SK-N-SH treated with all-trans-retinoic acid at 6 μM for 48 hours (cell line): ENCODE results near the gene FSIP1.

Experiments
- ATAC-seq: fragments of 200-7000 bp; cut with Tn5 transposase; 3 replicates; pipeline ENCODE4 v1.9.1; 2020; ENCODE audit warnings: mild to moderate bottlenecking, moderate library complexity
- ARNTL ChIP-seq: fragments of 450-650 bp; formaldehyde crosslinking; IDR thresholded peaks from 2 replicates; pipeline ENCODE4 v1.5.0; 2020; ENCODE audit warnings: low read depth, mild to moderate bottlenecking, moderate library complexity, borderline replicate concordance
- BACH2 ChIP-seq: fragments of 250-450 bp; sonication (Bioruptor Pico); IDR thresholded peaks from 2 replicates; pipeline ENCODE4 v1.9.0; 2021; ENCODE audit warnings: mild to moderate bottlenecking, borderline replicate concordance
- CSDC2 ChIP-seq: fragments of 250-450 bp; sonication (Bioruptor Pico); IDR thresholded peaks from 2 replicates; pipeline ENCODE4 v1.5.0; 2020; ENCODE audit warnings: mild to moderate bottlenecking, moderate library complexity
- ESRRG ChIP-seq: fragments of 250-450 bp; sonication (Bioruptor Pico); IDR thresholded peaks from 2 replicates; pipeline ENCODE4 v1.6.1; 2021; ENCODE audit warnings: mild to moderate bottlenecking
- GLIS3 ChIP-seq: fragments of 250-450 bp; sonication (Bioruptor Pico); IDR thresholded peaks from 2 replicates; pipeline ENCODE4 v1.5.0; 2020; ENCODE audit warnings: mild to moderate bottlenecking, moderate library complexity
- ISL1 ChIP-seq: fragments of 250-450 bp; sonication (Bioruptor Pico); IDR thresholded peaks from 2 replicates; pipeline ENCODE4 v2.1.2; 2022; ENCODE audit warnings: mild to moderate bottlenecking, moderate library complexity
- OSR1 ChIP-seq: fragments of 250-450 bp; sonication (Bioruptor Pico); IDR thresholded peaks from 2 replicates; pipeline ENCODE4 v1.8.0; 2022; ENCODE audit warnings: moderate library complexity, mild to moderate bottlenecking, inconsistent platforms
- PPARA ChIP-seq: fragments of 250-450 bp; sonication (Bioruptor Pico); IDR thresholded peaks from 2 replicates; pipeline ENCODE4 v1.5.0; 2020; ENCODE audit warnings: mild to moderate bottlenecking, borderline replicate concordance
- RARB ChIP-seq: fragments of 250-450 bp; sonication (Bioruptor Pico); IDR thresholded peaks from 2 replicates; pipeline ENCODE4 v1.8.0; 2021; ENCODE audit warnings: mild to moderate bottlenecking, moderate library complexity
- TCF4 ChIP-seq: fragments of 250-450 bp; sonication (Bioruptor Pico); IDR thresholded peaks from 2 replicates; pipeline ENCODE4 v1.8.0; 2021; ENCODE audit warnings: mild to moderate bottlenecking, moderate library complexity, borderline replicate concordance
- TOX ChIP-seq: fragments of 250-450 bp; sonication (Bioruptor Pico); IDR thresholded peaks from 2 replicates; pipeline ENCODE4 v1.8.0; 2021; ENCODE audit warnings: mild to moderate bottlenecking, moderate library complexity, borderline replicate concordance
- ZC3H10 ChIP-seq: fragments of 250-450 bp; sonication (Bioruptor Pico); IDR thresholded peaks from 2 replicates; pipeline ENCODE4 v1.5.1; 2021; ENCODE audit warnings: mild to moderate bottlenecking, moderate library complexity
- ZFP3 ChIP-seq: fragments of 250-450 bp; sonication (Bioruptor Pico); IDR thresholded peaks from 2 replicates; pipeline ENCODE4 v1.5.0; 2020; ENCODE audit warnings: mild to moderate bottlenecking, moderate library complexity
- ZNF565 ChIP-seq: fragments of 450-650 bp; formaldehyde crosslinking; conservative IDR thresholded peaks from 2 replicates; pipeline ENCODE4 v1.5.0; 2020; ENCODE audit warnings: low read depth, mild to moderate bottlenecking, moderate library complexity
- ZNF70 ChIP-seq: fragments of 450-650 bp; formaldehyde crosslinking; IDR thresholded peaks from 2 replicates; pipeline ENCODE4 v1.5.0; 2020; ENCODE audit warnings: mild to moderate bottlenecking, moderate library complexity
- ZNF8 ChIP-seq: fragments of 450-650 bp; formaldehyde crosslinking; IDR thresholded peaks from 2 replicates; pipeline ENCODE4 v1.5.0; 2020; ENCODE audit warnings: mild to moderate bottlenecking, moderate library complexity
- TF ChIP-seq, protein P1 (sequence below): fragments of 250-450 bp; sonication (Bioruptor Pico); IDR thresholded peaks from 2 replicates; pipeline ENCODE4 v1.5.0; 2020; ENCODE audit warnings: mild to moderate bottlenecking, moderate library complexity
- TF ChIP-seq, protein P2 (sequence below): fragments of 250-450 bp; sonication (Bioruptor Pico); IDR thresholded peaks from 2 replicates; pipeline ENCODE4 v1.5.1; 2021; ENCODE audit warnings: mild to moderate bottlenecking, moderate library complexity
- TF ChIP-seq, protein P3 (sequence below): fragments of 250-450 bp; sonication (Bioruptor Pico); IDR thresholded peaks from 2 replicates; pipeline ENCODE4 v1.8.0; 2020; ENCODE audit warnings: mild to moderate bottlenecking, moderate library complexity, borderline replicate concordance
- TF ChIP-seq, protein P4 (sequence below): fragments of 250-450 bp; sonication (Bioruptor Pico); IDR thresholded peaks from 2 replicates; pipeline ENCODE4 v1.8.0; 2021; ENCODE audit warnings: low read depth, mild to moderate bottlenecking, moderate library complexity, borderline replicate concordance

FSIP1 gene

DNA sequence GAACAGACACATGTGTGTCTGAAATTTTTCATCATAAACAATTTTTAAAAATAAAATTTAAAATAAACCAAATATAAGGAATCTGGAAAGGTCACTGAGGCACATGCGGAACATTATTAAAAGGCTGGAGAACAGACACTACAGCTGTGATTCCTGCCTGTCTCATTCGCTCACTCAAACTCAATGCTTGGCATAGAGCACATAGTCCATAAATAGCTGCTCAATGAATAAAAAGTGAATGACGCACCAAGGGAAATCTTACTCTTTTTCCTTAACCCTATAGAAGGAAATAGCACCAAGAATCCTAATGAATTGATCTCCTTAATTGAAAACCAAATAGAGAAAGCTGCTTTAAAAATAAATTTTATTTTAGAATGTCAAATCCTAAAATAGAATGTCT is 98.4 kb downstream of the FSIP1 start:
- TF ChIP-seq GLIS3 (no peak), ARNTL (no peak), BACH2 (CRISPR knock-in tag) (no peak), PPARA (CRISPR knock-in tag) (no peak), ZC3H10 (CRISPR knock-in tag) (no peak), ZNF70 (no peak), CSDC2 (no peak), OSR1 (no peak), RARB (CRISPR knock-in tag) (no peak), ZNF8 (CRISPR knock-in tag) (no peak), TCF4 (CRISPR knock-in tag) (no peak), ZFP3 (CRISPR knock-in tag) (no peak), ISL1 (CRISPR knock-in tag) (no peak)
- TF ChIP-seq, protein P1, sequence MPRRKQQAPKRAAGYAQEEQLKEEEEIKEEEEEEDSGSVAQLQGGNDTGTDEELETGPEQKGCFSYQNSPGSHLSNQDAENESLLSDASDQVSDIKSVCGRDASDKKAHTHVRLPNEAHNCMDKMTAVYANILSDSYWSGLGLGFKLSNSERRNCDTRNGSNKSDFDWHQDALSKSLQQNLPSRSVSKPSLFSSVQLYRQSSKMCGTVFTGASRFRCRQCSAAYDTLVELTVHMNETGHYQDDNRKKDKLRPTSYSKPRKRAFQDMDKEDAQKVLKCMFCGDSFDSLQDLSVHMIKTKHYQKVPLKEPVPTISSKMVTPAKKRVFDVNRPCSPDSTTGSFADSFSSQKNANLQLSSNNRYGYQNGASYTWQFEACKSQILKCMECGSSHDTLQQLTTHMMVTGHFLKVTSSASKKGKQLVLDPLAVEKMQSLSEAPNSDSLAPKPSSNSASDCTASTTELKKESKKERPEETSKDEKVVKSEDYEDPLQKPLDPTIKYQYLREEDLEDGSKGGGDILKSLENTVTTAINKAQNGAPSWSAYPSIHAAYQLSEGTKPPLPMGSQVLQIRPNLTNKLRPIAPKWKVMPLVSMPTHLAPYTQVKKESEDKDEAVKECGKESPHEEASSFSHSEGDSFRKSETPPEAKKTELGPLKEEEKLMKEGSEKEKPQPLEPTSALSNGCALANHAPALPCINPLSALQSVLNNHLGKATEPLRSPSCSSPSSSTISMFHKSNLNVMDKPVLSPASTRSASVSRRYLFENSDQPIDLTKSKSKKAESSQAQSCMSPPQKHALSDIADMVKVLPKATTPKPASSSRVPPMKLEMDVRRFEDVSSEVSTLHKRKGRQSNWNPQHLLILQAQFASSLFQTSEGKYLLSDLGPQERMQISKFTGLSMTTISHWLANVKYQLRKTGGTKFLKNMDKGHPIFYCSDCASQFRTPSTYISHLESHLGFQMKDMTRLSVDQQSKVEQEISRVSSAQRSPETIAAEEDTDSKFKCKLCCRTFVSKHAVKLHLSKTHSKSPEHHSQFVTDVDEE, result no peak
- TF ChIP-seq, protein P2, sequence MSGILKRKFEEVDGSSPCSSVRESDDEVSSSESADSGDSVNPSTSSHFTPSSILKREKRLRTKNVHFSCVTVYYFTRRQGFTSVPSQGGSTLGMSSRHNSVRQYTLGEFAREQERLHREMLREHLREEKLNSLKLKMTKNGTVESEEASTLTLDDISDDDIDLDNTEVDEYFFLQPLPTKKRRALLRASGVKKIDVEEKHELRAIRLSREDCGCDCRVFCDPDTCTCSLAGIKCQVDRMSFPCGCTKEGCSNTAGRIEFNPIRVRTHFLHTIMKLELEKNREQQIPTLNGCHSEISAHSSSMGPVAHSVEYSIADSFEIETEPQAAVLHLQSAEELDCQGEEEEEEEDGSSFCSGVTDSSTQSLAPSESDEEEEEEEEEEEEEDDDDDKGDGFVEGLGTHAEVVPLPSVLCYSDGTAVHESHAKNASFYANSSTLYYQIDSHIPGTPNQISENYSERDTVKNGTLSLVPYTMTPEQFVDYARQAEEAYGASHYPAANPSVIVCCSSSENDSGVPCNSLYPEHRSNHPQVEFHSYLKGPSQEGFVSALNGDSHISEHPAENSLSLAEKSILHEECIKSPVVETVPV (CRISPR knock-in tag), result no peak
- TF ChIP-seq, all 23 proteins: peak for 0

DNA sequence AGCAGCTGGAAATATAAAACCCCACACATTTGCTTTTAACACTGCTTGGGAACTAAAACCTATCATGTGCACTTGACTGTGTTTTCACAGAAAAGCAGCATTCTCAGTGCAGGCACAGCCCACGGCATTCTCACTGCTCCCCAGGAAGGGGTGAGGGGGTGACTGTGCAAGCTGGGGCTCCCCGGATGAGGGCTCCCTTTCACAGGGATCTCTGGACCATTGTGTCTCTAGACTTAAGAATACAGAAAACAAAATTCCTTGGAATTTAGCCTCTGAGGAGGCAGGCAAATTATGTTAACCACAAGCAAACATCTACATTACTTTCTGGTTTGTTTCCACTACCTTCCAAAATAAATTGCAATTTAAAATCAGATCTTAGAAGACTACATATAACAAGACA is 100.3 kb downstream of the FSIP1 start:
- no peak for TF ChIP-seq RARB (CRISPR knock-in tag)
- TF ChIP-seq ZNF70, result no peak
- no peak for TF ChIP-seq ZNF565 (CRISPR knock-in tag)
- TF ChIP-seq, protein P3, sequence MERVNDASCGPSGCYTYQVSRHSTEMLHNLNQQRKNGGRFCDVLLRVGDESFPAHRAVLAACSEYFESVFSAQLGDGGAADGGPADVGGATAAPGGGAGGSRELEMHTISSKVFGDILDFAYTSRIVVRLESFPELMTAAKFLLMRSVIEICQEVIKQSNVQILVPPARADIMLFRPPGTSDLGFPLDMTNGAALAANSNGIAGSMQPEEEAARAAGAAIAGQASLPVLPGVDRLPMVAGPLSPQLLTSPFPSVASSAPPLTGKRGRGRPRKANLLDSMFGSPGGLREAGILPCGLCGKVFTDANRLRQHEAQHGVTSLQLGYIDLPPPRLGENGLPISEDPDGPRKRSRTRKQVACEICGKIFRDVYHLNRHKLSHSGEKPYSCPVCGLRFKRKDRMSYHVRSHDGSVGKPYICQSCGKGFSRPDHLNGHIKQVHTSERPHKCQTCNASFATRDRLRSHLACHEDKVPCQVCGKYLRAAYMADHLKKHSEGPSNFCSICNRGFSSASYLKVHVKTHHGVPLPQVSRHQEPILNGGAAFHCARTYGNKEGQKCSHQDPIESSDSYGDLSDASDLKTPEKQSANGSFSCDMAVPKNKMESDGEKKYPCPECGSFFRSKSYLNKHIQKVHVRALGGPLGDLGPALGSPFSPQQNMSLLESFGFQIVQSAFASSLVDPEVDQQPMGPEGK, result no peak
- no peak for TF ChIP-seq GLIS3
- TF ChIP-seq, protein P2 (CRISPR knock-in tag), result no peak
- TF ChIP-seq ZNF8 (CRISPR knock-in tag), result no peak
- TF ChIP-seq, protein P1, result no peak
- TF ChIP-seq BACH2 (CRISPR knock-in tag), result no peak
- no peak for TF ChIP-seq ISL1 (CRISPR knock-in tag)
- TF ChIP-seq ARNTL, result no peak
- TF ChIP-seq TOX, result no peak
- TF ChIP-seq, all 23 proteins: peak for 0

More for the DNA sequence above, 98.4 kb downstream of the FSIP1 start:
- ATAC-seq, result no peak

DNA sequence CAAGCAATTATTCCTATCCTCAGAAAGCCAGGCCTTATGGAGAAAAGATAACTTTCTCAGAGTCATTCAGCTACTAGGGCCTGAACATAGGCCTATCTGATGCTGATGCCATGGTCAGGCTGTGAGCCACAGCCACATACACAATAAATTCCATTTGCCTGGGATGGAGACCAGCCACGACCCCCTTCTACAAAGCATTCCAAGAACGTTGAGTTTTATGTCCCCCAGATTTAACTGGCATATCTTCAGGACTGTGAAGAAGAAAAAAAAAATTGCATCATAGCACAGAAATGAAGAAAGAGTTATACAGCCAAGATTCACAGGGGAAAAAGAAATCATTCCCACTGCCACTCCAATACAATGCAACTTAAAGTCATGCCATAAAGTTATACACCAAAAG is 101.8 kb downstream of the FSIP1 start:
- ATAC-seq, result no peak; the same call in 2 of the 3 replicates
- no peak for TF ChIP-seq ARNTL
- no peak for TF ChIP-seq TOX
- TF ChIP-seq, protein P4, sequence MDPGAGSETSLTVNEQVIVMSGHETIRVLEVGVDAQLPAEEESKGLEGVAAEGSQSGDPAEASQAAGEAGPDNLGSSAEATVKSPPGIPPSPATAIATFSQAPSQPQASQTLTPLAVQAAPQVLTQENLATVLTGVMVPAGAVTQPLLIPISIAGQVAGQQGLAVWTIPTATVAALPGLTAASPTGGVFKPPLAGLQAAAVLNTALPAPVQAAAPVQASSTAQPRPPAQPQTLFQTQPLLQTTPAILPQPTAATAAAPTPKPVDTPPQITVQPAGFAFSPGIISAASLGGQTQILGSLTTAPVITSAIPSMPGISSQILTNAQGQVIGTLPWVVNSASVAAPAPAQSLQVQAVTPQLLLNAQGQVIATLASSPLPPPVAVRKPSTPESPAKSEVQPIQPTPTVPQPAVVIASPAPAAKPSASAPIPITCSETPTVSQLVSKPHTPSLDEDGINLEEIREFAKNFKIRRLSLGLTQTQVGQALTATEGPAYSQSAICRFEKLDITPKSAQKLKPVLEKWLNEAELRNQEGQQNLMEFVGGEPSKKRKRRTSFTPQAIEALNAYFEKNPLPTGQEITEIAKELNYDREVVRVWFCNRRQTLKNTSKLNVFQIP (CRISPR knock-in tag), result no peak
- TF ChIP-seq, protein P1, result no peak
- TF ChIP-seq ZNF8 (CRISPR knock-in tag), result no peak
- no peak for TF ChIP-seq RARB (CRISPR knock-in tag)
- TF ChIP-seq PPARA (CRISPR knock-in tag), result no peak
- TF ChIP-seq ESRRG (CRISPR knock-in tag), result no peak
- TF ChIP-seq ISL1 (CRISPR knock-in tag), result no peak
- TF ChIP-seq OSR1, result no peak

More for the DNA sequence above, 100.3 kb downstream of the FSIP1 start:
- no peak for ATAC-seq
